ENCODE data around the gene RCOR3.

DNA sequence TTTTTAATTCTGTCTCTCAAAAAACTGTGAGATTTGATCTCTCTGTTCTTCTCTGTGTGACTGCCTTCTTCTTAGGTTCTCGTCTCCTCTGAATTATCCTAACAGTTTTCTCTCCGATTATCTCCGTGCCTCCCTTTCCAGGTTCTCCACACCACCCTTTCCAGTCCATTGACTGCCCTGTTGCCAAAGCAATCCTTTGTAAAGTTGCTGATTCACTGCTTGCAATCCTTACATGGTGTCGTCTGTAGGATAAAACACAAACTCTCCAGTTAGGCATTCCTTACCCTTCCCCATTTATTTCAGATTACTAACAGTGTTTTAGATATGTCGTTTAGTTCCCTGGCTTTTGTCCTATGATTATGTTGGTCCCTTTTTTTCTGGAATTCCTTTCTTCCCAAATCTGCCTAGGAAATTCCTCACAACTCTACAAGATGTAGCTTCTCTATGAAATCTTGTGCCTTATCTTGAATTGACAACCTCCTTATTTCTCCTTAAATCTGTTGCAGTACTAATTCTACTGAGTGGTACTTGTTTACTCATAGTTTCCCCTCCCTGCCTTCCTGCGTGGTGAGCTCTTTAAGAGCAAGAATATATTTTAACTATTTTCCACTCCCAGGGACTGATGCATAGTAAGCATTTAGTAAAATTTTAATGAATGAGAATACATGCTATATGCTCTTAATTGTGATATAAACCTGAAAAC, 22.3 kb downstream of the RCOR3 start:
- TF ChIP-seq, protein P1, sequence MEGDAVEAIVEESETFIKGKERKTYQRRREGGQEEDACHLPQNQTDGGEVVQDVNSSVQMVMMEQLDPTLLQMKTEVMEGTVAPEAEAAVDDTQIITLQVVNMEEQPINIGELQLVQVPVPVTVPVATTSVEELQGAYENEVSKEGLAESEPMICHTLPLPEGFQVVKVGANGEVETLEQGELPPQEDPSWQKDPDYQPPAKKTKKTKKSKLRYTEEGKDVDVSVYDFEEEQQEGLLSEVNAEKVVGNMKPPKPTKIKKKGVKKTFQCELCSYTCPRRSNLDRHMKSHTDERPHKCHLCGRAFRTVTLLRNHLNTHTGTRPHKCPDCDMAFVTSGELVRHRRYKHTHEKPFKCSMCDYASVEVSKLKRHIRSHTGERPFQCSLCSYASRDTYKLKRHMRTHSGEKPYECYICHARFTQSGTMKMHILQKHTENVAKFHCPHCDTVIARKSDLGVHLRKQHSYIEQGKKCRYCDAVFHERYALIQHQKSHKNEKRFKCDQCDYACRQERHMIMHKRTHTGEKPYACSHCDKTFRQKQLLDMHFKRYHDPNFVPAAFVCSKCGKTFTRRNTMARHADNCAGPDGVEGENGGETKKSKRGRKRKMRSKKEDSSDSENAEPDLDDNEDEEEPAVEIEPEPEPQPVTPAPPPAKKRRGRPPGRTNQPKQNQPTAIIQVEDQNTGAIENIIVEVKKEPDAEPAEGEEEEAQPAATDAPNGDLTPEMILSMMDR (conservative IDR thresholded peaks at IDR 0.05; ENCODE audit: low read length): no peak
- TF ChIP-seq EZH2phosphoT487 (IDR thresholded peaks at IDR 0.05; ENCODE audit: borderline replicate concordance): no peak
